IMR-90 (cell line): ENCODE results near the gene NR2C1.

Source experiments
- BHLHE40 ChIP-seq: fragments of 150-350 bp; IDR thresholded peaks from 2 replicates; pipeline ENCODE4 v1.6.1; 2016; ENCODE audit warnings: mild to moderate bottlenecking, low read depth, low read length
- CEBPB ChIP-seq: IDR thresholded peaks from 2 replicates; pipeline ENCODE4 v1.6.1; 2012; ENCODE audit warnings: low read depth, low read length, improper control_type of control experiment
- CHD1 ChIP-seq: IDR thresholded peaks from 2 replicates; pipeline ENCODE4 v1.6.1; 2012; ENCODE audit warnings: low read depth, low read length, improper control_type of control experiment
- MAFK ChIP-seq: IDR thresholded peaks from 2 replicates; pipeline ENCODE4 v1.6.1; 2012; ENCODE audit warnings: low read depth, low read length, improper control_type of control experiment
- MAZ ChIP-seq: IDR thresholded peaks from 2 replicates; pipeline ENCODE4 v1.6.1; 2012; ENCODE audit warnings: low read depth, mild to moderate bottlenecking, low read length, improper control_type of control experiment, moderate library complexity, borderline replicate concordance
- MXI1 ChIP-seq: IDR thresholded peaks from 2 replicates; pipeline ENCODE4 v1.6.1; 2012; ENCODE audit warnings: low read depth, mild to moderate bottlenecking, low read length, moderate library complexity, borderline replicate concordance
- POLR2A ChIP-seq: IDR thresholded peaks from 2 replicates; pipeline ENCODE4 v1.6.1; 2012; ENCODE audit warnings: mild to moderate bottlenecking, low read depth, low read length
- SMC3 ChIP-seq: fragments of 150-350 bp; IDR thresholded peaks from 2 replicates; pipeline ENCODE4 v1.6.1; 2016; ENCODE audit warnings: low read depth, mild to moderate bottlenecking, antibody characterized with exemption, low read length, moderate library complexity
- TF ChIP-seq, protein P1 (sequence below): conservative IDR thresholded peaks from 2 replicates; pipeline ENCODE4 v1.5.1; 2012; ENCODE audit warnings: mild to moderate bottlenecking, low read depth, low read length, improper control_type of control experiment

DNA sequence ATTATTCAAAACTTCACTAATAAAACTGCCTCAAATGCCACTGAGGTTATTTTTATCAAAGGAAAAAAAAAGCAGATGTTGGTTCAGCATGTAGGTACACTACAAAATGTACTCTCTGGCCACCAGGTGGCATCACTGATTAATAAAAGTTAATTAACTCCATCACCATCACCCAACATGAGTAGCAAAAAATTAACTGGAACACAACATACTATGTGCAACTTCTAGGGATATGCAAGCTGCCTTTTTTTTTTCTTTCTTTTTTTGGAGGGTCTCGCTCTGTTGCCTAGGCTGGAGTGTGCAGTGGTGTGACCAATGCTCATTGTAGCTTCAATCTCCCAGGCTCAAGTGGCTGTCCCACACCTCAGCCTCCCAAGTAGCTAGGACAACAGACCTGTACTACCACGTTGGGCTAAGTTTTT lies 43.8 kb upstream of the NR2C1 start:
- TF ChIP-seq, protein P1, sequence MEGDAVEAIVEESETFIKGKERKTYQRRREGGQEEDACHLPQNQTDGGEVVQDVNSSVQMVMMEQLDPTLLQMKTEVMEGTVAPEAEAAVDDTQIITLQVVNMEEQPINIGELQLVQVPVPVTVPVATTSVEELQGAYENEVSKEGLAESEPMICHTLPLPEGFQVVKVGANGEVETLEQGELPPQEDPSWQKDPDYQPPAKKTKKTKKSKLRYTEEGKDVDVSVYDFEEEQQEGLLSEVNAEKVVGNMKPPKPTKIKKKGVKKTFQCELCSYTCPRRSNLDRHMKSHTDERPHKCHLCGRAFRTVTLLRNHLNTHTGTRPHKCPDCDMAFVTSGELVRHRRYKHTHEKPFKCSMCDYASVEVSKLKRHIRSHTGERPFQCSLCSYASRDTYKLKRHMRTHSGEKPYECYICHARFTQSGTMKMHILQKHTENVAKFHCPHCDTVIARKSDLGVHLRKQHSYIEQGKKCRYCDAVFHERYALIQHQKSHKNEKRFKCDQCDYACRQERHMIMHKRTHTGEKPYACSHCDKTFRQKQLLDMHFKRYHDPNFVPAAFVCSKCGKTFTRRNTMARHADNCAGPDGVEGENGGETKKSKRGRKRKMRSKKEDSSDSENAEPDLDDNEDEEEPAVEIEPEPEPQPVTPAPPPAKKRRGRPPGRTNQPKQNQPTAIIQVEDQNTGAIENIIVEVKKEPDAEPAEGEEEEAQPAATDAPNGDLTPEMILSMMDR, result peak; percentile 78
- TF ChIP-seq SMC3 (peak; percentile 83), POLR2A (no peak), BHLHE40 (no peak), MAZ (no peak), MAFK (no peak), MXI1 (no peak), CEBPB (no peak), CHD1 (no peak)
